ENCODE data around the gene CHST13.

- TF ChIP-seq SP1 (IDR thresholded peaks at IDR 0.05), result no peak
- no peak for TF ChIP-seq ZNF384 (IDR thresholded peaks at IDR 0.05)
- TF ChIP-seq CTBP1 (IDR thresholded peaks at IDR 0.05; ENCODE audit: borderline replicate concordance), result no peak
- TF ChIP-seq FOXM1 (IDR thresholded peaks at IDR 0.05; ENCODE audit: borderline replicate concordance), result no peak
- no peak for TF ChIP-seq NFRKB (IDR thresholded peaks at IDR 0.05)
- TF ChIP-seq BHLHE40 (IDR thresholded peaks at IDR 0.05; ENCODE audit: borderline replicate concordance), result no peak
Measured at GRCh38 chr3:126516936-126517290, 7.0 kb upstream of the CHST13 start.

Measured in HEK293T (cell line).